HCT116 (cell line): ENCODE data around the gene CAMSAP3. TPM values are rescaled to one million over a fixed set of nuclear protein-coding genes. Genes with fewer than 3 reads are reported as not detected.

Source experiments
- ATAC-seq: fragments of 200-7000 bp; cut with Tn5 transposase; 2 replicates; pipeline ENCODE4 v1.9.1; 2020; ENCODE audit warnings: mild to moderate bottlenecking, moderate library complexity
- BruUV-seq: library from RNA; stranded (reverse); fragments of 400-500 nt; replicated peaks from 2 replicates; lab custom pipeline; 2021; lab: Mats Ljungman, UMichigan
- CTCF ChIA-PET: fragments of 300-600 bp; sonication (Branson Sonifier 250); formaldehyde crosslinking; loops from one replicate; lab custom pipeline; 2021; ENCODE audit warnings: antibody characterized with exemption; lab: Charles Lee
- POLR2A ChIA-PET: fragments of 300-600, 350-600 bp; sonication (Branson Sonifier 250); formaldehyde crosslinking; loops from one replicate; lab custom pipeline; 2021; ENCODE audit warnings: antibody characterized with exemption; lab: Charles Lee
- RAD21 ChIA-PET, 2 experiments: fragments of 300-600 bp; sonication (Branson Sonifier 250); formaldehyde crosslinking; loops; one replicate each; lab custom pipeline; 2023; ENCODE audit warnings: low total read pairs in 2 of 2; ENCODE audit not compliant: uncharacterized antibody in 2 of 2, unreplicated experiment in 2 of 2, low non-redundant PET in 1 of 2; lab: Charles Lee
- DNase-seq: peaks from one replicate; pipeline ENCODE4 v3.0.0-alpha.2; 2010; ENCODE audit warnings: low read depth, low spot score
- H2AFZ ChIP-seq: fragments of 200-600 bp; shearing (Covaris generic), sonication (generic); 2 replicates; pipeline ENCODE4 v1.6.1; 2017; ENCODE audit warnings: low read depth, mixed run types, mixed read lengths, antibody characterized with exemption, low read length; ENCODE audit not compliant: poor library complexity, severe bottlenecking
- H3K27ac ChIP-seq: 2 replicates; pipeline ENCODE4 v1.5.1; 2012; ENCODE audit warnings: low read depth, low read length
- H3K27me3 ChIP-seq: fragments of 200-600 bp; sonication (generic); 2 replicates; pipeline ENCODE4 v1.6.1; 2016; ENCODE audit warnings: mixed run types, low read length, mixed read lengths; ENCODE audit not compliant: insufficient read depth
- H3K36me3 ChIP-seq, 2 experiments: fragments of 200-500 bp in 1 of 2; fragments of 200-600 bp in 1 of 2; sonication (Bioruptor generic) in 1 of 2; sonication (generic) in 1 of 2; 2 replicates each; pipeline versions ENCODE4 v1.5.1 to v1.6.1; 2014 to 2016; ENCODE audit warnings: low read length in 2 of 2, inconsistent platforms in 1 of 2, mixed read lengths in 1 of 2, mixed run types in 1 of 2; ENCODE audit not compliant: insufficient read depth in 2 of 2, control insufficient read depth in 1 of 2
- H3K4me1 ChIP-seq, 2 experiments: fragments of 200-600 bp in 1 of 2; sonication (generic) in 1 of 2; 2 replicates each; pipeline versions ENCODE4 v1.5.1 to v1.6.1; 2012 to 2017; ENCODE audit warnings: low read length in 2 of 2, inconsistent platforms in 1 of 2, mild to moderate bottlenecking in 1 of 2, mixed read lengths in 1 of 2, mixed run types in 1 of 2, moderate library complexity in 1 of 2; ENCODE audit not compliant: insufficient read depth in 2 of 2, control insufficient read depth in 1 of 2
- H3K4me2 ChIP-seq: fragments of 200-600 bp; sonication (generic); 2 replicates; pipeline ENCODE4 v1.6.1; 2017; ENCODE audit warnings: mixed run types, low read length, mixed read lengths
- H3K4me3 ChIP-seq, 2 experiments: fragments of 200-600 bp in 1 of 2; sonication (generic) in 1 of 2; replicated peaks in 1 of 2; 2 replicates each; pipeline ENCODE4 v1.5.1; 2011 to 2016; ENCODE audit warnings: low read length in 2 of 2, control low read depth in 1 of 2, low read depth in 1 of 2, mild to moderate bottlenecking in 1 of 2, mixed read lengths in 1 of 2, mixed run types in 1 of 2
- H3K79me2 ChIP-seq: fragments of 200-600 bp; sonication (generic); 2 replicates; pipeline ENCODE4 v1.6.1; 2017; ENCODE audit warnings: mild to moderate bottlenecking, mixed run types, low read length, moderate library complexity, mixed read lengths; ENCODE audit not compliant: insufficient read depth
- H3K9ac ChIP-seq: fragments of 200-600 bp; sonication (generic); 2 replicates; pipeline ENCODE4 v1.6.1; 2016; ENCODE audit warnings: low read length, mixed read lengths
- H3K9me2 ChIP-seq: fragments of 200-600 bp; sonication (generic), shearing (Covaris generic); 2 replicates; pipeline ENCODE4 v1.6.1; 2017; ENCODE audit warnings: mixed run types, mild to moderate bottlenecking, moderate library complexity; ENCODE audit not compliant: insufficient read depth
- H3K9me3 ChIP-seq, 2 experiments: fragments of 200-500 bp in 1 of 2; fragments of 200-600 bp in 1 of 2; sonication (Bioruptor generic) in 1 of 2; sonication (generic) in 1 of 2; 2 replicates each; pipeline ENCODE4 v1.6.1; 2014 to 2017; ENCODE audit warnings: low read length in 2 of 2, mixed read lengths in 2 of 2, inconsistent platforms in 1 of 2, low read depth in 1 of 2, mild to moderate bottlenecking in 1 of 2, mixed run types in 1 of 2, moderate library complexity in 1 of 2; ENCODE audit not compliant: control insufficient read depth in 1 of 2, insufficient read depth in 1 of 2
- H4K20me1 ChIP-seq: fragments of 200-600 bp; sonication (generic), shearing (Covaris generic); 2 replicates; pipeline ENCODE4 v1.6.1; 2017; ENCODE audit warnings: mixed run types, mild to moderate bottlenecking, moderate library complexity; ENCODE audit not compliant: insufficient read depth
- CBX3 ChIP-seq: IDR thresholded peaks from 2 replicates; pipeline ENCODE4 v1.6.1; 2012; ENCODE audit warnings: low read depth
- CTCF ChIP-seq, 3 experiments: fragments of 200-600 bp in 1 of 3; sonication (generic) in 1 of 3; IDR thresholded peaks in 2 of 3; conservative IDR thresholded peaks in 1 of 3; 2 replicates each; pipeline ENCODE4 v1.5.1; 2012 to 2017; ENCODE audit warnings: low read depth in 2 of 3, low read length in 2 of 3, antibody characterized with exemption in 1 of 3, borderline replicate concordance in 1 of 3, control low read depth in 1 of 3, mild to moderate bottlenecking in 1 of 3, mixed read lengths in 1 of 3, mixed run types in 1 of 3, moderate library complexity in 1 of 3; ENCODE audit not compliant: insufficient read depth in 1 of 3
- EGR1 ChIP-seq: IDR thresholded peaks from 2 replicates; pipeline ENCODE4 v1.6.1; 2012; ENCODE audit warnings: low read depth
- EZH2 ChIP-seq: fragments of 200-600 bp; sonication (generic); IDR thresholded peaks from 2 replicates; pipeline ENCODE4 v1.6.1; 2017; ENCODE audit warnings: antibody characterized with exemption, mixed run types
- EZH2phosphoT487 ChIP-seq: fragments of 200-600 bp; IDR thresholded peaks from 2 replicates; pipeline ENCODE4 v1.6.1; 2018; ENCODE audit warnings: antibody characterized with exemption, borderline replicate concordance
- MAX ChIP-seq: IDR thresholded peaks from 2 replicates; pipeline ENCODE4 v1.6.1; 2012
- POLR2A ChIP-seq: IDR thresholded peaks from 2 replicates; pipeline ENCODE4 v1.7.0; 2011; ENCODE audit warnings: borderline replicate concordance; ENCODE audit not compliant: insufficient read depth, insufficient read length; ENCODE audit errors: extremely low read depth
- REST ChIP-seq: IDR thresholded peaks from 2 replicates; pipeline ENCODE4 v1.6.1; 2012; ENCODE audit warnings: low read depth
- SIN3A ChIP-seq: IDR thresholded peaks from 2 replicates; pipeline ENCODE4 v1.6.1; 2012; ENCODE audit warnings: low read depth
- SP1 ChIP-seq: IDR thresholded peaks from 2 replicates; pipeline ENCODE4 v1.6.1; 2012; ENCODE audit warnings: low read depth
- SRF ChIP-seq: IDR thresholded peaks from 2 replicates; pipeline ENCODE4 v1.6.1; 2012; ENCODE audit warnings: low read depth
- ZFX ChIP-seq: fragments of 450-650 bp; IDR thresholded peaks from 2 replicates; pipeline ENCODE4 v1.6.1; 2017
- intact Hi-C: fragments of 100-400 bp; cut with micrococcal nuclease; formaldehyde crosslinking; loops from 2 replicates; pipeline ENCODE4 v1.10.0; 2022
- total RNA-seq: library from RNA; stranded (reverse); gene quantifications from one replicate; pipeline ENCODE4 v1.2.1, GENCODE V29; 2021; ENCODE audit not compliant: unreplicated experiment

CAMSAP3 gene
- total RNA-seq, 1 experiment from 2014 or later: 24.0 TPM

- no peak overlapping the region for H3K4me2 ChIP-seq
- H3K79me2 ChIP-seq: no peaks in the 10 kb centered on the region
- no peaks in the 10 kb centered on the region for H3K9me2 ChIP-seq
- ATAC-seq (no peak), DNase-seq (no peak)
- no peaks in the 10 kb centered on the region for H3K9me3 ChIP-seq
- no TSS peak for BruUV-seq
- ChIA-PET RAD21 (no interaction called here), POLR2A (no interaction called here), CTCF (no interaction called here)
- TF ChIP-seq ZFX (no peak), POLR2A (no peak), SP1 (no peak), EZH2phosphoT487 (no peak), EGR1 (no peak), CBX3 (no peak), SRF (no peak), REST (no peak), CTCF (IDR thresholded peaks at IDR 0.05 in 2 of 3, conservative IDR thresholded peaks at IDR 0.05 in 1 of 3; ENCODE audit: borderline replicate concordance in 1 of 3, insufficient read depth in 1 of 3, low read depth in 2 of 3, low read length in 2 of 3) (no peak), MAX (no peak), EZH2 (no peak), SIN3A (no peak)
- no peak overlapping the region for H3K4me3 ChIP-seq
- no peak overlapping the region for H3K27ac ChIP-seq
- intact Hi-C loops: no loop called here
- H2AFZ ChIP-seq: no peak overlapping the region
- H3K4me1 ChIP-seq: peaks cover 0 to 18% of the 10 kb centered on the region in 2 experiments; a peak in 3 of 4 replicates
- H3K36me3 ChIP-seq: peaks cover 0 to 11% of the 10 kb centered on the region in 2 experiments; a peak in 1 of 4 replicates
- H4K20me1 ChIP-seq: no peaks in the 10 kb centered on the region
- no peaks in the 10 kb centered on the region for H3K27me3 ChIP-seq
- H3K9ac ChIP-seq: no peak overlapping the region
These were observed 51.5 kb downstream of the CAMSAP3 start for GRCh38 chr19:7647156-7647555.
